Spinal cord (tissue), 10 donors: ENCODE results near the gene TNK2. TPM values are rescaled to one million over a fixed set of nuclear protein-coding genes. Genes with fewer than 3 reads are reported as not detected.

ENCODE experiments used
- DNase-seq, 6 donors: peaks; one replicate each; pipeline versions ENCODE4 v3.0.0 to v3.0.0-alpha.2; 2013 to 2015; ENCODE audit warnings: low spot score in 6 of 6, low read depth in 4 of 6
- H3K27ac ChIP-seq: one replicate; pipeline ENCODE4 v1.5.1; 2013; ENCODE audit warnings: low read depth, low read length, control low read depth
- H3K27me3 ChIP-seq: one replicate; pipeline ENCODE4 v1.6.1; 2013; ENCODE audit warnings: low read length; ENCODE audit not compliant: control insufficient read depth, insufficient read depth
- H3K36me3 ChIP-seq: one replicate; pipeline ENCODE4 v1.6.1; 2013; ENCODE audit warnings: low read length; ENCODE audit not compliant: control insufficient read depth, insufficient read depth
- H3K4me1 ChIP-seq: one replicate; pipeline ENCODE4 v1.6.1; 2013; ENCODE audit warnings: low read length; ENCODE audit not compliant: control insufficient read depth, insufficient read depth
- H3K4me3 ChIP-seq: one replicate; pipeline ENCODE4 v1.5.1; 2013; ENCODE audit warnings: low read depth, low read length, control low read depth
- H3K9me3 ChIP-seq: one replicate; pipeline ENCODE4 v1.6.1; 2013; ENCODE audit warnings: low read length; ENCODE audit not compliant: control insufficient read depth, insufficient read depth
- WGBS: methylation state at CpG from one replicate; pipeline ENCODE4 v1.1.5; 2013; ENCODE audit warnings: missing lambda C conversion rate; ENCODE audit not compliant: insufficient coverage; 5-methylcytosine and 5-hydroxymethylcytosine counted together
- polyA plus RNA-seq, 2 donors: library from polyadenylated mRNA; unstranded; fragments of 120-200 nt; gene quantifications; one replicate each; pipeline ENCODE4 v1.2.1, GENCODE V29; 2013; ENCODE audit not compliant: insufficient read length in 2 of 2
- total RNA-seq, 2 donors: library from RNA; depleted of rRNA in 1 of 2; stranded (reverse); fragments of 120-200 nt in 1 of 2; fragments of >200 nt in 1 of 2; gene quantifications; one replicate each; pipeline versions ENCODE4 v1.2.3 to v1.2.4, GENCODE V29; 2013 to 2014
- donor health status: healthy.

The TNK2 gene
- total and polyA plus RNA-seq, 4 donors = 16.1 to 229 (median 128) TPM

DNA sequence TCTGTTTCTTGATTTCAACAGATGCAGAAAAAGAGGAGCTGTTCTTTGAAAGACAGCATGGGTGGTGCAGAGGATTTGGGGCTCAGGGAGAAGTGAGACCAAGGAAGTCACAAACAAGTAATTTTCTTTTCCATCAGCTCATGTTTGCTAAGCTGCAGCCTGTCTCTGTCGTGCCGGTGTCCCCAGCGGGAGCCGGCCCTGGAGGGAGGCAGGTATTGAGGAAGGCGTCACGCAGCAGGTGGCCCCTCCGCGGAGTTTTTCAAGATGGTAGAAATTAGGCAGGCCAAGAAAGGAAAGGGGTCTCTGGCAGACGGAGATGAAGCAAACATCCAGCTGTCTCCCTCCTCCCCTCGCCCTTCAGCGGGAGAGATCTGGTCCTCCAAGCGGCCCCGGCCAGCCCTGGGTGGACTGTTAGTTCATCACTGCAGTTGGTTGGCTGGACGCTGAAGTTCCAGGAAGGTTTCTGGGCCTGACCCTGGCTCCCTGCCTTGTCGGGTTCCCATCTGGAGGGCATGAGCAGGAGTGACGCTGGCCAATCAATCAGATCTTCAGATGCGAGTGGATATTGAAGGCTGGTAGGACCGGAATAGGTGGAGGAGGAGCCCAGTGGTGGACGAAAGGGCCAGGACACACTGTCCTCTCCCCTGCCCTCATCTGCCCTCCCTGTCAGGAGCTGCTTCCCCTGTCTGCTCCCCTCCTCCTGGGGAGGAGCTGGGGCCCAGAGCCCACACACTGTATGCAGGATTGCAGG is 68.9 kb downstream of the TNK2 start:
- 32% methylated on average over 15 of the region's 19 CpGs for WGBS
- peak in 1 of 6 donors; percentile 31 for DNase-seq
- no peaks in the 10 kb centered on the region for H3K9me3 ChIP-seq
- no peaks in the 10 kb centered on the region for H3K36me3 ChIP-seq
- H3K4me3 ChIP-seq = no peak overlapping the region
- H3K27me3 ChIP-seq = no peaks in the 10 kb centered on the region
- H3K27ac ChIP-seq = no peak overlapping the region
- H3K4me1 ChIP-seq = peaks cover 8% of the 10 kb centered on the region

- H3K27ac ChIP-seq = no peak overlapping the region
- no peak overlapping the region for H3K4me3 ChIP-seq
- no peak for DNase-seq
- no peaks in the 10 kb centered on the region for H3K9me3 ChIP-seq
- WGBS = 81% methylated on average over 3 of the region's 5 CpGs
- no peaks in the 10 kb centered on the region for H3K36me3 ChIP-seq
- H3K4me1 ChIP-seq = peaks cover 8% of the 10 kb centered on the region
- no peaks in the 10 kb centered on the region for H3K27me3 ChIP-seq
These were observed 69.6 kb downstream of the TNK2 start for GRCh38 chr3:195838714-195839113.

GRCh38 chr3:195836476-195837135 is 71.7 kb downstream of the TNK2 start:
- Histone ChIP-seq H3K36me3 (no peaks in the 10 kb centered on the region), H3K9me3 (no peaks in the 10 kb centered on the region), H3K27ac (no peak overlapping the region), H3K27me3 (no peaks in the 10 kb centered on the region), H3K4me1 (peaks cover 8% of the 10 kb centered on the region), H3K4me3 (no peak overlapping the region)
- no peak for DNase-seq
- WGBS = 70% methylated on average over 9 of the region's 14 CpGs

GRCh38 chr3:195835791-195836190 is 72.6 kb downstream of the TNK2 start:
- Histone ChIP-seq H3K4me3 (no peak overlapping the region), H3K27me3 (no peaks in the 10 kb centered on the region), H3K36me3 (no peaks in the 10 kb centered on the region), H3K27ac (no peak overlapping the region), H3K4me1 (peaks cover 8% of the 10 kb centered on the region), H3K9me3 (no peaks in the 10 kb centered on the region)
- WGBS = 96% methylated on average over 14 of the region's 14 CpGs
- no peak for DNase-seq

DNA sequence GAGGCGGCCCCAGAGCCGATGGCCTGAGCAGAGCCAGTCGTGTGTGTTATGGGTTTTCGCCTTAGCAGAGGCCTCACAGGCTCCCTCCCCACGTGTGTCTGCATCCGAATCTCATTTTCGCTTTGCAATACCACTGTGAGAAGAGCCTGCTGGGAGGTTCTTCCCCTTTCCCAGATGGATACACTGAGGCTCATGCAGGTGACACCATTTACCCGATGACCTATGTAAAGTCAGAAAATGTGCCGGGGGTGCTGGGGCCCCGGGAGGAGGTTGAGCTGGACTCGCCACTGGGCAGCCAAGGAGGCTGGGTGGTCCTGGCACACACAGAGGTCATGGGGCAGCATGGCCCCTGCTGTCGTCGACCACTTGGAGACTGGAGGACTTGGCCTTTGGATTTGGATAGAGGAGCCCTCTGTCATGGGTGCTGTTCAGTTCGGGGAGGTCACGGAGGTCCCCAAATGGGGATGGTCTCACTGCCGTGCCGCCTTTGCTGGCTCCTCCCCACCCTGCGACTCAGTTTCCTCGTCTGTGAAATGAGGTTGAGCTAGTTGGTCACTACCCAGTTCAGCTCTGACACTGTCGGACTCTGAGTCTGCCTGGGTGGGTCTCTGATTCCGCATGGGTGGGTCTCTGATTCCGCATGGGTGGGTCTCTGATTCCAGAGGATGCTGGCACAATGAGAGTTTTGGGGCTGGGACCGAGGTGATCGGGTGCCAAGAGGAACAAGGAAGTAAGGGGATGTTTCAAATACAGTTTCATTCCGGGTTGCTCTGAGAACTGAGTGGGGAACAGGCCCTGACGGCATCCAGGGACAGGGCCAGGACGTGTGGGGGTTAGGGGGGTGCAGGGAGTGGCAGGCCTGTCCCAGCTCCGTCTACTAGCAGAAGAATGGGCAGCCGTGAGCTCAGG is 73.4 kb downstream of the TNK2 start:
- Histone ChIP-seq H3K4me3 (no peak overlapping the region), H3K27ac (no peak overlapping the region), H3K4me1 (peaks cover 8% of the 10 kb centered on the region), H3K27me3 (no peaks in the 10 kb centered on the region), H3K9me3 (no peaks in the 10 kb centered on the region), H3K36me3 (no peaks in the 10 kb centered on the region)
- 92% methylated on average over 28 of the region's 29 CpGs for WGBS
- DNase-seq = no peak

DNA sequence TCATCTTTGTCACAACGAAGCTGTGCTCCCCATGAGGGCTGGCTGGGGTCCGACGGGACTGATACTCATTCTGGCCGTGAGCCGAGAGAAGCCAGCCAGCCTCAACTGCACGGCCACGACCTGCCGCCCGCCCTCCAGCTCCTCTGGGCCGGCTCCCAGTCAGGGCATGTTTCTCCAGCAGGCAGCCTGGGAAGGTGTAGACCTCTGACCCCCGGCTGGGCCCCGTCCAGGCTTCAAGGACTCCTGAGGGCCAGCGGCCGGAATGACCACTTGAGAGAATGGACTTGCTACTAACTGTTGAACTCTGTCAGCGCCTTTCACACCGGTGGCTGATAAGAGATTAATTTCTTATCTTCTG is 78.5 kb downstream of the TNK2 start:
- Histone ChIP-seq H3K27ac (no peak overlapping the region), H3K4me3 (no peak overlapping the region), H3K4me1 (peaks cover 2% of the 10 kb centered on the region), H3K9me3 (no peaks in the 10 kb centered on the region), H3K36me3 (no peaks in the 10 kb centered on the region), H3K27me3 (no peaks in the 10 kb centered on the region)
- no peak for DNase-seq
- whole genome bisulfite sequencing = 84% methylated on average over 11 of the region's 16 CpGs

GRCh38 chr3:195828762-195829161 is 79.6 kb downstream of the TNK2 start:
- Histone ChIP-seq H3K9me3 (no peaks in the 10 kb centered on the region), H3K27me3 (no peaks in the 10 kb centered on the region), H3K36me3 (no peaks in the 10 kb centered on the region), H3K4me1 (peaks cover 2% of the 10 kb centered on the region), H3K27ac (no peak overlapping the region), H3K4me3 (no peak overlapping the region)
- WGBS = 37% methylated on average over 7 of the region's 9 CpGs
- DNase-seq = no peak

DNA sequence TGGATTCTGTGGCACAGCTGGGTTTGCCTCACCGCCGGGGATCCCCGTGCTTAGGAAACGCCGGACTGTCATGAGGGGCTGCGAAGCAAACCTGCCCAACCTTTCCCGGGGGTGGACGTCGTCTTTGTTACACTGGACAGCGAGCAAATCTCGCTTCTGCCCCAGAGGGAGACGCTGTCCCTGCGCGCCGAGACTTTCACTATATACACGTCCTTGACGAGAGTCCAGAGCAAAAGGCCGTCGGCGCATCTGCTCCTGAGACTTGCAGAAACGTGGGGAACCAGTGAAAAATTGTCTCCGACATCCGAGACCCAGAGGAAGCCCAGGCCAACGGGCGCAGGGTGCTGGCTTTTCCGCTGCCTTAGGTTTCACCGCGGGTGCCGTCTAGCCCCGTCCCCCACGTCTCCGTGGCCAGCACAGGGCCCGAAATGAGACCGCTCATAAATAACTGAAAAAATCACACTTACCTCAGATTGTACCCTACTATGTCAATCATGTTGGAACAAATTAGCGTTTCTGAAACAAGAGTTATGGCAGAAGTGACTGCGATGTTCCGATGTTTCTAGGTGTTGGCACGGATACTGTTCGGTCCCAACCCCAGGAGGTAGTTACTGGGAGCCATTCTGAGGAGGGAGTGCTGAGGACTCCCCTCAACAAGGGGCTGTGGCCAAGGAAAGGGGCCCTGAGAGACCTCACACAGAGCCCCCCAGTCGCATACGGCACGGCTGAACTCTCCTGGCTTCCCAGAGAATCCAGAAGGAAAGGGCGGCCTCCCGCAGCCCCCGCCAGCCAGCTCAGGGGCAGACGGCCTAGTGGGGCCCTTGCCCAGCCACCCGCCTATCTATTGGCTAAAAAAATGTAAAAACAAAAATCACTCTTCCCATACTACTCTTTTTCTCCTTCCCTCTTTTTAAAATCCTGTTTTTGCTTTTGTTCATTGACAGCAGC is 82.2 kb downstream of the TNK2 start:
- no peaks in the 10 kb centered on the region for H3K27me3 ChIP-seq
- no peak overlapping the region for H3K4me3 ChIP-seq
- H3K9me3 ChIP-seq = no peaks in the 10 kb centered on the region
- DNase-seq = no peak
- no peak overlapping the region for H3K27ac ChIP-seq
- peaks cover 2% of the 10 kb centered on the region for H3K4me1 ChIP-seq
- no peaks in the 10 kb centered on the region for H3K36me3 ChIP-seq
- WGBS = 88% methylated on average over 47 of the region's 47 CpGs

DNA sequence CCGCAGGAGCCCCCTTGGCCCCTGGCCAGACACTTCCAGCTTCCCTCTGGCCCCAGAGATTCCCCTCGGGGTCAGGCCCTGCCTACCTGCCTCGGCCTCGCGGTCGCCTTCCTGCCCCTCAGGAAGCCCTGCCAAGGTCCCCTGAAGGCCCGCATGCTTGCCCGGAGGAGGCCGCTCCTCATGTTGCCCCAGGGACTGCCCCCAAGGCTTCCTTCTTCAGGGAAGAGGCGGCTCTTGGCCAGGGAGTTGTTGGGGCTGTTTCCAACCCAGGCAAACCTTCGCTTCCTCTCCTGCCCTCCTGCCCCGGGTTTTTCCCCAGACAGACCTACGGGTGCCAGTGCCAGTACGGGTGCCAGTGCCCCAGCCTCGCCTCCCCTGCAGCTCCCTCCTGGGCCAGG is 83.2 kb downstream of the TNK2 start:
- DNase-seq = no peak
- H3K27ac ChIP-seq = no peak overlapping the region
- H3K36me3 ChIP-seq = no peaks in the 10 kb centered on the region
- no peaks in the 10 kb centered on the region for H3K27me3 ChIP-seq
- H3K4me1 ChIP-seq = peaks cover 2% of the 10 kb centered on the region
- 72% methylated on average over 15 of the region's 15 CpGs for WGBS
- no peaks in the 10 kb centered on the region for H3K9me3 ChIP-seq
- H3K4me3 ChIP-seq = no peak overlapping the region
